HepG2 (cell line): ENCODE results near the gene CEMP1. TPM values are rescaled to one million over a fixed set of nuclear protein-coding genes. Genes with fewer than 3 reads are reported as not detected.

Experiments used
- GTF3A ChIP-seq: sonication (generic); formaldehyde crosslinking; conservative IDR thresholded peaks from 2 replicates; pipeline ENCODE4 v1.4.0; 2020; ENCODE audit warnings: mild to moderate bottlenecking, missing genetic modification reagents
- HOXA7 ChIP-seq: sonication (generic); formaldehyde crosslinking; IDR thresholded peaks from 2 replicates; pipeline ENCODE4 v1.8.1; 2022; ENCODE audit warnings: mild to moderate bottlenecking, missing genetic modification reagents, moderate library complexity
- MTF1 ChIP-seq: sonication (generic); formaldehyde crosslinking; IDR thresholded peaks from 2 replicates; pipeline ENCODE4 v1.5.0; 2020; ENCODE audit warnings: missing genetic modification reagents
- NFE2 ChIP-seq: sonication (generic); formaldehyde crosslinking; IDR thresholded peaks from 2 replicates; pipeline ENCODE4 v1.4.0; 2020; ENCODE audit warnings: missing genetic modification reagents
- PITX1 ChIP-seq: sonication (generic); formaldehyde crosslinking; IDR thresholded peaks from 2 replicates; pipeline ENCODE4 v1.5.1; 2020; ENCODE audit warnings: mild to moderate bottlenecking, missing genetic modification reagents
- POLR2AphosphoS5 ChIP-seq: IDR thresholded peaks from 2 replicates; pipeline ENCODE4 v1.6.1; 2012; ENCODE audit warnings: low read depth, low read length
- SMARCC2 ChIP-seq: fragments of 450-650 bp; IDR thresholded peaks from 2 replicates; pipeline ENCODE4 v1.6.1; 2017; ENCODE audit warnings: antibody characterized with exemption, mild to moderate bottlenecking
- SMC3 ChIP-seq: IDR thresholded peaks from 2 replicates; pipeline ENCODE4 v1.6.1; 2011; ENCODE audit warnings: low read length, improper control_type of control experiment
- SNRNP70 ChIP-seq: fragments of 200-400 bp; formaldehyde crosslinking; IDR thresholded peaks from 2 replicates; pipeline ENCODE4 v1.6.1; 2017; ENCODE audit warnings: mild to moderate bottlenecking, low read depth, low read length, moderate library complexity
- TBP ChIP-seq: sonication (generic); formaldehyde crosslinking; IDR thresholded peaks from 2 replicates; pipeline ENCODE4 v1.5.0; 2020; ENCODE audit warnings: missing genetic modification reagents
- TEAD3 ChIP-seq: optimal IDR thresholded peaks from 2 replicates; pipeline ENCODE3; 2016; ENCODE audit warnings: borderline replicate concordance
- ZNF337 ChIP-seq: sonication (generic); formaldehyde crosslinking; IDR thresholded peaks from 2 replicates; pipeline ENCODE4 v1.5.1; 2020; ENCODE audit warnings: missing genetic modification reagents, low read depth, mild to moderate bottlenecking, borderline replicate concordance
- ZNF383 ChIP-seq: sonication (generic); formaldehyde crosslinking; IDR thresholded peaks from 2 replicates; pipeline ENCODE4 v1.4.0; 2020; ENCODE audit warnings: missing genetic modification reagents, mild to moderate bottlenecking, borderline replicate concordance
- ZNF619 ChIP-seq: sonication (generic); formaldehyde crosslinking; IDR thresholded peaks from 2 replicates; pipeline ENCODE4 v1.4.0; 2020; ENCODE audit warnings: mild to moderate bottlenecking, missing genetic modification reagents
- ZNF781 ChIP-seq: sonication (generic); formaldehyde crosslinking; IDR thresholded peaks from 2 replicates; pipeline ENCODE4 v1.5.1; 2020; ENCODE audit warnings: borderline replicate concordance, mild to moderate bottlenecking, missing genetic modification reagents; ENCODE audit errors: not compliant biosample characterization
- ZNF839 ChIP-seq: sonication (generic); formaldehyde crosslinking; IDR thresholded peaks from 2 replicates; pipeline ENCODE4 v1.4.0; 2020; ENCODE audit warnings: missing genetic modification reagents, mild to moderate bottlenecking, borderline replicate concordance
- polyA plus RNA-seq, 8 experiments: library from polyadenylated mRNA; depleted of rRNA in 3 of 8; stranded (reverse) in 7 of 8; unstranded in 1 of 8; fragments of >200 nt; fragmentation: Illumina TruSeq in 4 of 8; extraction: Trizol in 4 of 8; gene quantifications; 2 replicates each; pipeline versions ENCODE4 v1.2.1 to v1.2.3, GENCODE V29; 2011 to 2016; ENCODE audit warnings: low read depth in 4 of 8, missing spikeins in 1 of 8, mixed read lengths in 1 of 8; ENCODE audit not compliant: insufficient read depth in 1 of 8
- total RNA-seq, 5 experiments: library from RNA; depleted of rRNA; stranded (reverse); fragments of >200 nt; fragmentation: Illumina TruSeq; extraction: Trizol; gene quantifications; 2 replicates each; pipeline ENCODE4 v1.2.3, GENCODE V29; 2016; ENCODE audit warnings: low read depth in 1 of 5
- TF ChIP-seq, protein P1 (sequence below): sonication (generic); formaldehyde crosslinking; IDR thresholded peaks from 2 replicates; pipeline ENCODE4 v1.4.0; 2020; ENCODE audit warnings: missing genetic modification reagents, borderline replicate concordance
- TF ChIP-seq, protein P2 (sequence below): sonication (generic); formaldehyde crosslinking; IDR thresholded peaks from 2 replicates; pipeline ENCODE4 v1.4.0; 2020; ENCODE audit warnings: mild to moderate bottlenecking, low read depth, missing genetic modification reagents
- TF ChIP-seq, protein P3 (sequence below): sonication (generic); formaldehyde crosslinking; IDR thresholded peaks from 2 replicates; pipeline ENCODE4 v1.4.0; 2020; ENCODE audit warnings: missing genetic modification reagents
- TF ChIP-seq, protein P4 (sequence below): sonication (generic); formaldehyde crosslinking; IDR thresholded peaks from 2 replicates; pipeline ENCODE4 v1.4.0; 2020; ENCODE audit warnings: missing genetic modification reagents
- TF ChIP-seq, protein P5 (sequence below): IDR thresholded peaks from 2 replicates; pipeline ENCODE4 v1.6.1; 2016; ENCODE audit warnings: control low read depth

The CEMP1 gene
- total and polyA plus RNA-seq, 2 of the 13 experiments (the other 11 are each of a cell fraction or from before 2014, with no cell fraction given), result not detected

DNA sequence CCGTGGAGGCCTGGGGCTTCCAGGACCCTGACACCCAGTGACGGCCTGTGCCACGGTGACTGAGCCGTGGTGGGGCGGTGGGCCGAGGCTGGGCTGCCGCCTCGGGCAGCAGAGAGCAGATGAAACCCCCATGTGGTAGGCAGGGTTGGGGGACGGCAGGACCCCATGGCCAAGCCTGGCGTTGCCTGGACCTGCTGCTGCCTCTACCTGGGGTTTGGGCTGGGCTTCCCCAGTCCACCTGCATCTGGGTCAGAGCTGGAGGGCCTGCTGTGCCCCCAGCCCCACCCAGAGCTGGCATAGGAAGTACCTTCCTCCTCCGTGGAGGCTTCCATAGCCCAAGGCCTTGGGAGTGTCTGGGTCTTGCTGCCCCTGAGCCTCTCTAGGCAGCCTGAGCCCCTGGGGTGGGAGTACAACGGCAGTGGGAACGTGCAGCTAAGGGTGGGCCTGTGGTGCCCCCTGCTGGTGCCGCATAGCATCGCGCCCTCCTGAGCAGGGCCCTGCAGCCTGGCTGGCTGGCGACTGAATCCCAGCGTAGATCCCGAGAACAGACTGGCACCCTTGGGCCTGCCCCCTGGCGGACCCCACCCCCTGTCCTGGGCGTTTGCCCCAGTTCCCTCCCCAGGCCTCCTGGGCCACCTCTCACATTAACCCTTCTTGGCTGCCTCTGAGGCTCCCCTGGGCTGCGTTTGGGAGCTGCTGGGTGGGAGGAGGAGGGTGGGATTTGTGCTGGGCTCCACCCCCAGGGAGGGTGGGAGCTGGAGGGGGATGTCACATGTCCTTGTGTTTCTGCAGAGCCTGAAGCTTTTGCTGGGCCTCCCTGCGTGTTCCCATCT lies 30.1 kb downstream of the CEMP1 start (continued):
- TF ChIP-seq, protein P1, sequence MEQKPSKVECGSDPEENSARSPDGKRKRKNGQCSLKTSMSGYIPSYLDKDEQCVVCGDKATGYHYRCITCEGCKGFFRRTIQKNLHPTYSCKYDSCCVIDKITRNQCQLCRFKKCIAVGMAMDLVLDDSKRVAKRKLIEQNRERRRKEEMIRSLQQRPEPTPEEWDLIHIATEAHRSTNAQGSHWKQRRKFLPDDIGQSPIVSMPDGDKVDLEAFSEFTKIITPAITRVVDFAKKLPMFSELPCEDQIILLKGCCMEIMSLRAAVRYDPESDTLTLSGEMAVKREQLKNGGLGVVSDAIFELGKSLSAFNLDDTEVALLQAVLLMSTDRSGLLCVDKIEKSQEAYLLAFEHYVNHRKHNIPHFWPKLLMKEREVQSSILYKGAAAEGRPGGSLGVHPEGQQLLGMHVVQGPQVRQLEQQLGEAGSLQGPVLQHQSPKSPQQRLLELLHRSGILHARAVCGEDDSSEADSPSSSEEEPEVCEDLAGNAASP (CRISPR knock-in tag), result peak; percentile 32; the same call in 1 of the 2 replicates
- TF ChIP-seq ZNF337, result no peak
- no peak for TF ChIP-seq HOXA7 (CRISPR knock-in tag)
- TF ChIP-seq, protein P2, sequence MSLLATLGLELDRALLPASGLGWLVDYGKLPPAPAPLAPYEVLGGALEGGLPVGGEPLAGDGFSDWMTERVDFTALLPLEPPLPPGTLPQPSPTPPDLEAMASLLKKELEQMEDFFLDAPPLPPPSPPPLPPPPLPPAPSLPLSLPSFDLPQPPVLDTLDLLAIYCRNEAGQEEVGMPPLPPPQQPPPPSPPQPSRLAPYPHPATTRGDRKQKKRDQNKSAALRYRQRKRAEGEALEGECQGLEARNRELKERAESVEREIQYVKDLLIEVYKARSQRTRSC (CRISPR knock-in tag), result no peak
- peak; percentile 61; the same call in 1 of the 2 replicates for TF ChIP-seq SMC3
- TF ChIP-seq, protein P3, sequence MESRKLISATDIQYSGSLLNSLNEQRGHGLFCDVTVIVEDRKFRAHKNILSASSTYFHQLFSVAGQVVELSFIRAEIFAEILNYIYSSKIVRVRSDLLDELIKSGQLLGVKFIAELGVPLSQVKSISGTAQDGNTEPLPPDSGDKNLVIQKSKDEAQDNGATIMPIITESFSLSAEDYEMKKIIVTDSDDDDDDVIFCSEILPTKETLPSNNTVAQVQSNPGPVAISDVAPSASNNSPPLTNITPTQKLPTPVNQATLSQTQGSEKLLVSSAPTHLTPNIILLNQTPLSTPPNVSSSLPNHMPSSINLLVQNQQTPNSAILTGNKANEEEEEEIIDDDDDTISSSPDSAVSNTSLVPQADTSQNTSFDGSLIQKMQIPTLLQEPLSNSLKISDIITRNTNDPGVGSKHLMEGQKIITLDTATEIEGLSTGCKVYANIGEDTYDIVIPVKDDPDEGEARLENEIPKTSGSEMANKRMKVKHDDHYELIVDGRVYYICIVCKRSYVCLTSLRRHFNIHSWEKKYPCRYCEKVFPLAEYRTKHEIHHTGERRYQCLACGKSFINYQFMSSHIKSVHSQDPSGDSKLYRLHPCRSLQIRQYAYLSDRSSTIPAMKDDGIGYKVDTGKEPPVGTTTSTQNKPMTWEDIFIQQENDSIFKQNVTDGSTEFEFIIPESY (CRISPR knock-in tag), result peak; percentile 60
- no peak for TF ChIP-seq TBP (CRISPR knock-in tag)
- no peak for TF ChIP-seq POLR2AphosphoS5
- no peak for TF ChIP-seq GTF3A (CRISPR knock-in tag)
- TF ChIP-seq, protein P4, sequence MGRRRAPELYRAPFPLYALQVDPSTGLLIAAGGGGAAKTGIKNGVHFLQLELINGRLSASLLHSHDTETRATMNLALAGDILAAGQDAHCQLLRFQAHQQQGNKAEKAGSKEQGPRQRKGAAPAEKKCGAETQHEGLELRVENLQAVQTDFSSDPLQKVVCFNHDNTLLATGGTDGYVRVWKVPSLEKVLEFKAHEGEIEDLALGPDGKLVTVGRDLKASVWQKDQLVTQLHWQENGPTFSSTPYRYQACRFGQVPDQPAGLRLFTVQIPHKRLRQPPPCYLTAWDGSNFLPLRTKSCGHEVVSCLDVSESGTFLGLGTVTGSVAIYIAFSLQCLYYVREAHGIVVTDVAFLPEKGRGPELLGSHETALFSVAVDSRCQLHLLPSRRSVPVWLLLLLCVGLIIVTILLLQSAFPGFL, result no peak
- no peak for TF ChIP-seq ZNF781 (CRISPR knock-in tag)
- no peak for TF ChIP-seq MTF1 (CRISPR knock-in tag)
- TF ChIP-seq, protein P5, sequence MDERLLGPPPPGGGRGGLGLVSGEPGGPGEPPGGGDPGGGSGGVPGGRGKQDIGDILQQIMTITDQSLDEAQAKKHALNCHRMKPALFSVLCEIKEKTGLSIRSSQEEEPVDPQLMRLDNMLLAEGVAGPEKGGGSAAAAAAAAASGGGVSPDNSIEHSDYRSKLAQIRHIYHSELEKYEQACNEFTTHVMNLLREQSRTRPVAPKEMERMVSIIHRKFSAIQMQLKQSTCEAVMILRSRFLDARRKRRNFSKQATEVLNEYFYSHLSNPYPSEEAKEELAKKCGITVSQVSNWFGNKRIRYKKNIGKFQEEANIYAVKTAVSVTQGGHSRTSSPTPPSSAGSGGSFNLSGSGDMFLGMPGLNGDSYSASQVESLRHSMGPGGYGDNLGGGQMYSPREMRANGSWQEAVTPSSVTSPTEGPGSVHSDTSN (CRISPR knock-in tag), result no peak
- 0 out of 2 replicates have a peak, but pooled peaks have one; percentile 56 for TF ChIP-seq PITX1 (CRISPR knock-in tag)
- TF ChIP-seq NFE2 (CRISPR knock-in tag), result no peak
- peak; percentile 53 for TF ChIP-seq TEAD3 (CRISPR knock-in tag)
- no peak for TF ChIP-seq SMARCC2
- no peak for TF ChIP-seq SNRNP70
- TF ChIP-seq ZNF619 (CRISPR knock-in tag), result 0 out of 2 replicates have a peak, but pooled peaks have one; percentile 43
- no peak for TF ChIP-seq ZNF839 (CRISPR knock-in tag)
- no peak for TF ChIP-seq ZNF383 (CRISPR knock-in tag)
